ENCODE results near the gene PCBP2. TPM values are rescaled to one million over a fixed set of nuclear protein-coding genes. Genes with fewer than 3 reads are reported as not detected.

The PCBP2 gene
- total and polyA plus RNA-seq, 2 donors (not counting 3 experiments of a cell fraction or from before 2014, with no cell fraction given): 526 to 995 TPM

DNA sequence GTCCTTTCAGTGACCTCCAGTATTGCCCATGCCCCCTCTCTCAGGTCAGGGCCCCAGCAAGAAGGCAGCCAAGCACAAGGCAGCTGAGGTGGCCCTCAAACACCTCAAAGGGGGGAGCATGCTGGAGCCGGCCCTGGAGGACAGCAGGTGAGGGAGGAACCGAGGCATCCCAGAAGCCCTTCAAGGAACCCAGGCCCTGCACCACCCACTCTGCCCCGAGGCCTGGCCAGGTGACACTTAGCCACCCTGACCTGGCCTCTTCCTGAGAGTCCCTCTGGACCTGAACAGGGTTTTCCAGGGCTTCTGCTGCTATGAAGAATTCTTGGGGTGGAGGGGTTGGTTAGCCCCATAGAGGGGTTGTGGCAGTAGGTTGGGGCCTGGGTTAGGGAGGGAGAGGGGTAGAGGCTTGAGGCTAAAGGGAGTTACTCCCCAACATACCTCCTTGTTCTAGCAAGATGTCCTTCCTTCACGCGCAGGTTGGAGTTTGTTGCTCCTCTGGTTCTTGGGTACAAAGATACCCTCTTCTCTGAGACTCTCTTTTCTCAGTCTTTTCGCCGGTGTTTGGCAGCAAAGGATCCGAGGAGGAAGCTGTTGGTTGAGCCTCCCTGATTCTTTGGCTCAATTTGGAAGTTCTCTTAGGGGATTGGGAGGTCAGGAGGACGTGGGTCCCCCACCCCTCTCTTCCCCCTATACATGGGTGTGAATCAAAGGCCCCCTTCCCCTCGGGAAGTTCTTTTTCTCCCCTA lies 51.3 kb downstream of the PCBP2 start:
- Histone ChIP-seq H3K9me1 (replicated peaks; ENCODE audit: control insufficient read depth, extremely low read depth, insufficient read depth, low read length) (no peaks in the 10 kb centered on the region), H3K4me2 (ENCODE audit: insufficient read depth, low read length) (no peak overlapping the region), H4K20me1 (replicated peaks; ENCODE audit: control insufficient read depth, extremely low read depth, insufficient read depth, low read length) (no peaks in the 10 kb centered on the region), H3K9ac (replicated peaks; ENCODE audit: extremely low read depth, insufficient read depth, low read length) (no peak overlapping the region), H3K27me3 (ENCODE audit: control insufficient read depth in 2 of 2, insufficient read depth in 2 of 2, low read length in 2 of 2) (no peaks in the 10 kb centered on the region), H3K9me3 (replicated peaks; ENCODE audit: control insufficient read depth, insufficient read depth, low read length) (no peaks in the 10 kb centered on the region), H3K4me1 (ENCODE audit: control insufficient read depth, extremely low read depth, insufficient read depth, low read length) (peaks cover 30% of the 10 kb centered on the region), H3K4me3 (replicated peaks in 1 of 3; ENCODE audit: insufficient read depth in 1 of 3, low read depth in 1 of 3, low read length in 3 of 3) (no peak overlapping the region), H3K27ac (ENCODE audit: insufficient read depth, low read depth, low read length) (peak overlapping the region; percentile 7), H2AFZ (ENCODE audit: low read depth, low read length) (no peak overlapping the region), H3K79me2 (ENCODE audit: control insufficient read depth, insufficient read depth, low read length) (peaks cover 14% of the 10 kb centered on the region), H3K36me3 (ENCODE audit: control insufficient read depth in 2 of 2, extremely low read depth in 1 of 2, insufficient read depth in 2 of 2, low read length in 2 of 2) (peaks cover 0 to 30% of the 10 kb centered on the region in 2 experiments)
- dilution Hi-C loops (cut with MboI; ENCODE audit: extremely low pct_ligation_motif_present, low sequenced_read_pairs) (no loop called here), intact Hi-C loops (cut with micrococcal nuclease) (loop anchor here (5.0 kb wide), 1 partner anchor 281 kb away; no protein-coding TSS in a partner anchor)
- TF ChIP-seq, protein P1, sequence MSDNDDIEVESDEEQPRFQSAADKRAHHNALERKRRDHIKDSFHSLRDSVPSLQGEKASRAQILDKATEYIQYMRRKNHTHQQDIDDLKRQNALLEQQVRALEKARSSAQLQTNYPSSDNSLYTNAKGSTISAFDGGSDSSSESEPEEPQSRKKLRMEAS (IDR thresholded peaks at IDR 0.05; ENCODE audit: insufficient read depth, insufficient read length): no peak
- no peak for TF ChIP-seq JUN (IDR thresholded peaks at IDR 0.05; ENCODE audit: borderline replicate concordance, insufficient read depth, insufficient read length, low read depth)
- TF ChIP-seq MYC (IDR thresholded peaks at IDR 0.05; ENCODE audit: low read depth, low read length): no peak
- TF ChIP-seq GATA2 (IDR thresholded peaks at IDR 0.05; ENCODE audit: insufficient read depth, insufficient read length, low read depth, low read length): no peak
- TF ChIP-seq, protein P2, sequence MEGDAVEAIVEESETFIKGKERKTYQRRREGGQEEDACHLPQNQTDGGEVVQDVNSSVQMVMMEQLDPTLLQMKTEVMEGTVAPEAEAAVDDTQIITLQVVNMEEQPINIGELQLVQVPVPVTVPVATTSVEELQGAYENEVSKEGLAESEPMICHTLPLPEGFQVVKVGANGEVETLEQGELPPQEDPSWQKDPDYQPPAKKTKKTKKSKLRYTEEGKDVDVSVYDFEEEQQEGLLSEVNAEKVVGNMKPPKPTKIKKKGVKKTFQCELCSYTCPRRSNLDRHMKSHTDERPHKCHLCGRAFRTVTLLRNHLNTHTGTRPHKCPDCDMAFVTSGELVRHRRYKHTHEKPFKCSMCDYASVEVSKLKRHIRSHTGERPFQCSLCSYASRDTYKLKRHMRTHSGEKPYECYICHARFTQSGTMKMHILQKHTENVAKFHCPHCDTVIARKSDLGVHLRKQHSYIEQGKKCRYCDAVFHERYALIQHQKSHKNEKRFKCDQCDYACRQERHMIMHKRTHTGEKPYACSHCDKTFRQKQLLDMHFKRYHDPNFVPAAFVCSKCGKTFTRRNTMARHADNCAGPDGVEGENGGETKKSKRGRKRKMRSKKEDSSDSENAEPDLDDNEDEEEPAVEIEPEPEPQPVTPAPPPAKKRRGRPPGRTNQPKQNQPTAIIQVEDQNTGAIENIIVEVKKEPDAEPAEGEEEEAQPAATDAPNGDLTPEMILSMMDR (IDR thresholded peaks at IDR 0.05; ENCODE audit: extremely low read depth in 1 of 2, insufficient read depth in 1 of 2, low read depth in 1 of 2, low read length in 2 of 2): no peak
- TF ChIP-seq POLR2AphosphoS5 (IDR thresholded peaks at IDR 0.05; ENCODE audit: insufficient read depth, low read depth, low read length): no peak
- TF ChIP-seq EZH2 (IDR thresholded peaks at IDR 0.05; ENCODE audit: borderline replicate concordance, low read depth, low read length, severe bottlenecking): no peak
- TF ChIP-seq FOS (IDR thresholded peaks at IDR 0.05; ENCODE audit: borderline replicate concordance, insufficient read depth, low read length): no peak
- no peak for TF ChIP-seq POLR2A (IDR thresholded peaks at IDR 0.05; ENCODE audit: low read depth, low read length)
- DNase-seq (ENCODE audit: low read depth, low spot score): no peak
- no peak for FAIRE-seq
- no TSS peak for BruUV-seq (replicated peaks)
- ChIA-PET POLR2A (no interaction called here), CTCF (interaction anchor here (0.5 to 1.4 kb wide), 4 partner anchors 12 to 178 kb away, joined by 3 to 4 read pairs (median 3); no protein-coding TSS in a partner anchor)

Data from endothelial cell of umbilical vein (primary cell).